MCF 10A (cell line): Measurements from ENCODE around the gene SHISA7. TPM values are rescaled to one million over a fixed set of nuclear protein-coding genes. Genes with fewer than 3 reads are reported as not detected.

Experiments
- BruUV-seq: library from RNA; stranded (reverse); fragments of 400-500 nt; replicated peaks from 2 replicates; lab custom pipeline; 2021; lab: Mats Ljungman, UMichigan
- CTCF ChIA-PET: fragments of 300-600 bp; sonication (Branson Sonifier 250); formaldehyde crosslinking; extraction: SDS; loops from one replicate; lab custom pipeline; 2021; ENCODE audit warnings: antibody characterized with exemption, inconsistent platforms; lab: Yijun Ruan, JAX
- POLR2A ChIA-PET: fragments of 300-600, 350-650 bp; sonication (Branson Sonifier 250); formaldehyde crosslinking; extraction: SDS; loops from one replicate; lab custom pipeline; 2020; ENCODE audit warnings: antibody characterized with exemption, inconsistent platforms; lab: Yijun Ruan, JAX
- DNase-seq: peaks from one replicate; pipeline ENCODE4 v3.0.0-alpha.2; 2018; ENCODE audit not compliant: unreplicated experiment
- H3K27ac Mint-ChIP-seq: one replicate; pipeline ENCODE4 v1.8.0; 2022; ENCODE audit warnings: mild to moderate bottlenecking, low read depth, mixed read lengths; ENCODE audit not compliant: unreplicated experiment
- H3K27me3 Mint-ChIP-seq: one replicate; pipeline ENCODE4 v1.8.0; 2022; ENCODE audit warnings: mixed read lengths; ENCODE audit not compliant: insufficient read depth, unreplicated experiment
- H3K36me3 Mint-ChIP-seq: one replicate; pipeline ENCODE4 v1.8.0; 2022; ENCODE audit warnings: mild to moderate bottlenecking, moderate library complexity, mixed read lengths; ENCODE audit not compliant: insufficient read depth, unreplicated experiment
- H3K4me1 Mint-ChIP-seq: one replicate; pipeline ENCODE4 v1.8.0; 2022; ENCODE audit warnings: mixed read lengths; ENCODE audit not compliant: insufficient read depth, unreplicated experiment
- H3K4me3 Mint-ChIP-seq: one replicate; pipeline ENCODE4 v1.8.0; 2022; ENCODE audit warnings: mild to moderate bottlenecking, moderate library complexity, mixed read lengths; ENCODE audit not compliant: unreplicated experiment
- H3K9me3 Mint-ChIP-seq: one replicate; pipeline ENCODE4 v1.8.0; 2022; ENCODE audit warnings: mixed read lengths; ENCODE audit not compliant: unreplicated experiment
- CTCF ChIP-seq: fragments of 200-600 bp; IDR thresholded peaks from one replicate; pipeline ENCODE4 v1.8.0; 2022; ENCODE audit warnings: antibody characterized with exemption, mild to moderate bottlenecking; ENCODE audit not compliant: unreplicated experiment
- intact Hi-C: fragments of 100-400 bp; cut with micrococcal nuclease; formaldehyde crosslinking; loops from 2 replicates; pipeline ENCODE4 v1.14.1; 2022
- total RNA-seq: library from RNA; stranded (reverse); gene quantifications from 2 replicates; pipeline ENCODE4 v1.2.3, GENCODE V29; 2022

SHISA7 gene
- total RNA-seq, 1 experiment from 2014 or later = not detected

- Mint-ChIP-seq H3K27ac (no peak overlapping the region), H3K9me3 (no peaks in the 10 kb centered on the region), H3K36me3 (peaks cover 8% of the 10 kb centered on the region), H3K4me1 (peaks cover 9% of the 10 kb centered on the region), H3K4me3 (no peak overlapping the region), H3K27me3 (peaks cover 12% of the 10 kb centered on the region)
- no peak for TF ChIP-seq CTCF
- CTCF ChIA-PET = interaction anchor here (0.6 to 1.6 kb wide), 4 partner anchors 12 to 67 kb away, joined by 3 to 6 read pairs (median 5); no protein-coding TSS in a partner anchor
- BruUV-seq = no TSS peak
- intact Hi-C loops = no loop called here
- no peak for DNase-seq
- POLR2A ChIA-PET = no interaction called here
Measured at GRCh38 chr19:55455576-55456235, 12.6 kb upstream of the SHISA7 start.

DNA sequence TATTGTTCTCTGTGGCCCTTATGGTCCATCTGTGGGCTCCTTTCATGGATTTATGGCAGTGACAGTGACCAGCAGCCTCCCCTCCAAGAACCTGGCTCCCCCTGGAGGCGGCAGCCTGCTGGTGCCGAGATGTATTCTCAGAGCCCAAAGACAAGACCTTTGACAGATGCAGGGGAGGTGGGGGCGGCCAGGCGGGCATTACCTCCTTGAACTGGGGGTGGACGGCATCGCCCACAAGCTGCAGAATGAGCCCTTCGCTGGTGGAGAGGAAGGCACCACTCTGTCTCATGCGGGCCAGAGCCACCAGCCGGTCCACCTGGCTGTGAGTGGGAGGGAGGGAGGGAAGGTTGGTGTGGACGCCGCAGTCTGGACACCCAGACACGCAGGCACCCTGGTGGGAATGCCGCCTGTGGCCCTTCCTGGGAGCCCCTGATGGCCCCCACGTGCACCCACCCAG is 11.7 kb upstream of the SHISA7 start:
- intact Hi-C loops = loop anchor here (1.0 kb wide), 2 partner anchors 70 to 314 kb away; partner anchors contain the start of gene RPL28
- TF ChIP-seq CTCF = peak; percentile 66
- Mint-ChIP-seq H3K4me1 (peaks cover under 1% of the 10 kb centered on the region), H3K9me3 (no peaks in the 10 kb centered on the region), H3K27ac (no peak overlapping the region), H3K36me3 (peaks cover 8% of the 10 kb centered on the region), H3K4me3 (no peak overlapping the region), H3K27me3 (peaks cover 12% of the 10 kb centered on the region)
- no TSS peak for BruUV-seq
- ChIA-PET CTCF (interaction anchor here (0.6 to 2.5 kb wide), 10 partner anchors 13 to 314 kb away, joined by 3 to 12 read pairs (median 6); partner anchors contain the start of gene TMEM238), POLR2A (interaction anchor here (0.6 kb wide), 1 partner anchor 22 kb away, joined by 3 read pairs; the partner anchor contains the start of gene ZNF628)
- DNase-seq = peak; percentile 58

DNA sequence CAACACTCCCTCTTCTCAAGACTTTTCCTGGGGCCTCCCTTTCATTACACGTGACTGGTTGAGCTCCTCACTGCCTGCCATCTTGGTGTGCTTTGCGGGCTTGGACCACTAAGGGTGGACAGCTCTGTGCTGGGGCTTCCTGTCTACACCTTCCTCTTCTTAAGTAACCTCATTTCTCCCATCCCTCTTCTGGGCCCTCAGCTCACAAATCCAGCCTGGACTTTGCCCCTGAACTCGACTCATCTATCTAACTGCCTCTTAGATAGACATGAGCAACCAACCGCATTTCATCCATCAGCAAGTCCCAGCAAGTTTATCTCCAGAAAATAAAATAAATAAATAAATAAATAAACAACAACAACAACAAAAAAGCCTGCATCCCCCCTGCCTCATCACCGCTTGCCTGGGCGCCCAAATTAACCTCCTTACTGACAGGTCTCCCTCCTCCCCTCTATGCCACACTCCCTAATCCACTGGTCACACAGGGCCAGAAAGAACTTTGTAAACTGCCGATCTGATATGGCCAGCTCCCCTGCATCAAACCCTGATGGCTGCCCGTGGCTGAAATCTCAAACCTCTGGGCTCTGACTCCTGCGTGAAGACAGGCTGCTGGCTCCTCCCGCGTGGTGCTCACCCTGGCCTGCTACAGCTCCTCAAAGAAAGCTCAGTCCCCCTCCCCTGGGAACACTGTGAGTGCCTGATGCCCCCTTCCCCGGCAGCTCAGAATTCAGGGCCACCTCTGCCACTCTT is 10.6 kb upstream of the SHISA7 start:
- POLR2A ChIA-PET = interaction anchor here (0.7 to 1.4 kb wide), 5 partner anchors 8 to 70 kb away, joined by 3 to 6 read pairs (median 3); partner anchors contain the start of genes ISOC2, TMEM238, UBE2S and ZNF628

More for the DNA sequence above, 10.6 kb upstream of the SHISA7 start:
- Mint-ChIP-seq H3K27me3 (peaks cover 12% of the 10 kb centered on the region), H3K4me3 (no peak overlapping the region), H3K36me3 (peaks cover 8% of the 10 kb centered on the region), H3K4me1 (no peaks in the 10 kb centered on the region), H3K27ac (no peak overlapping the region), H3K9me3 (no peaks in the 10 kb centered on the region)
- no peak for DNase-seq
- CTCF ChIA-PET = interaction anchor here (0.6 to 2.5 kb wide), 18 partner anchors 14 to 313 kb away, joined by 3 to 12 read pairs (median 4); partner anchors contain the start of gene TMEM238
- no peak for TF ChIP-seq CTCF
- intact Hi-C loops = loop anchor here (1.0 kb wide), 2 partner anchors 68 to 312 kb away; partner anchors contain the start of gene RPL28
- no TSS peak for BruUV-seq
